GM10248 (cell line): Measurements from ENCODE around the gene PMIS2.

Experiments used
- CTCF ChIA-PET: fragments of 300-600 bp; sonication (Branson Sonifier 250); formaldehyde crosslinking; extraction: SDS; loops from one replicate; lab custom pipeline; 2021; ENCODE audit warnings: antibody characterized with exemption; lab: Yijun Ruan, JAX
- POLR2A ChIA-PET: fragments of 350-650 bp; sonication (Branson Sonifier 250); formaldehyde crosslinking; extraction: SDS; loops from one replicate; lab custom pipeline; 2020; ENCODE audit warnings: antibody characterized with exemption; lab: Yijun Ruan, JAX
- DNase-seq: peaks from one replicate; pipeline ENCODE4 v3.0.0; 2012; ENCODE audit errors: extremely low spot score
- CTCF ChIP-seq: IDR thresholded peaks from 2 replicates; pipeline ENCODE4 v1.5.1; 2012; ENCODE audit warnings: mild to moderate bottlenecking, low read depth; ENCODE audit errors: extremely low read depth, missing control alignments, control extremely low read depth

PMIS2 gene

GRCh38 chr19:35555301-35556005 is 30.5 kb upstream of the PMIS2 start:
- POLR2A ChIA-PET: no interaction called here
- TF ChIP-seq CTCF: peak; percentile 34
- DNase-seq: no peak
- CTCF ChIA-PET: interaction anchor here (1.0 to 4.7 kb wide), 5 partner anchors 7 to 99 kb away, joined by 3 to 44 read pairs (median 6); no protein-coding TSS in a partner anchor

DNA sequence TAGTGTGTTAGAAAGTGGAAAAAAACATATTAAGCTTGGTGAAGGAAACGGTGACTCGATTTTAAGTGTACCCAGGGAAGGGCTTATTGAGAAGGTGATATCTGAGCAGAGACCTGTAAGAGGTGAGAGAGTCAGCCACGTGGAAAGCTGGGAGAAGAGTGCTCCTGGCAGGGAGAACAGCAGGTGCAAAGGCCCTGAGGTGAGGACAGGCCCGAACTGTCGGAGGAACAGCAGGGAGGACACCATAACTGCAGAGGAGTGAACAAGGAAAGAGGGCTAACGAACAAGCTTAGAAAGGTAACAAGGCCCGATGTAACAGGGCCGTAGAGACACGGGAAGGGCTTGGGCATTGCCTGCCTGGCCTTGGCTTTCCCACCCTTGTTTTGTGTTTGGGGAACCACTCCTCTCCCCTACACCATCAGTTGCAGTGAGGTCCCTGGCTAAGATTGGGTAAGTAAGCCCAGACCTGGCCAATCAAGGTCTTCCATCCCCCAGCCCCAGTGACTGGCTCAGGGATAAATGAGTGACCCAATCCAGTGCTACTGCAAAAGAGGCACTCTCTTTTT is 29.9 kb upstream of the PMIS2 start:
- ChIA-PET POLR2A (no interaction called here), CTCF (interaction anchor here (0.7 to 4.7 kb wide), 6 partner anchors 8 to 61 kb away, joined by 3 to 44 read pairs (median 5); no protein-coding TSS in a partner anchor)
- no peak for DNase-seq
- no peak for TF ChIP-seq CTCF

DNA sequence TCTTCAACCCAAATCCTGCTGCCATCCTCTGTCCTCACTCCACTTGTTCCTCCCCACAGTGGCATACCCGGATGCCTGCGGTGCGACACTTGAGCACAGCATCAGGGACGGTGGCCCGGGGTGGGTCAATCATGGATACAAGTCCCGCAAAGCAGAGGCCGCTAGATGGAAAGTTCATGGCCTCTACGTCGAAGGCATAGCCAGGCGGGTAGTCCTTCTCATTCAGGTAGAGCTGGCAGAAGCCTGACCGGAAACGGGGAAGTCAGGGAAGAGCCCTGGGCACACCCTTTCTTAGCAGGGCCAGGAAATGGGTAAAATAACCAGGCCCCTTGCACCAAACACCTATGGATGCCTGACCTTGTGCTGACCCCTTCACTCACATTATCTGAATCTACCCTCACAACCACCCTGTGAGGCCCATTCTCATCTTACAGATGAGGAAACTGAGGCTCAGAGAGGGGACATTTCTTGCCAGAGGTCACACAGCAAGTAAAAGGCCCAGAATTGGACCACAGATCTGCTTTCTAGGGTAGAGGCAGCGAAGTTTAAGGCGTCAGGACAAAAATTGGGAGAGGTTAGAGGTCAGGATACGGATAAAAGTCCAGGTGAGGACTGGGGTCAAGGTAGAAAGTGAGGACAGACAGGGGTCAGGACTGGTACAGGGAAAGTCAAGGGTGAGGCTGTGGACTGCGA is 29.0 kb upstream of the PMIS2 start:
- TF ChIP-seq CTCF: no peak
- DNase-seq: no peak
- POLR2A ChIA-PET: no interaction called here
- CTCF ChIA-PET: interaction anchor here (0.7 to 4.7 kb wide), 7 partner anchors 9 to 47 kb away, joined by 3 to 44 read pairs (median 4); no protein-coding TSS in a partner anchor

DNA sequence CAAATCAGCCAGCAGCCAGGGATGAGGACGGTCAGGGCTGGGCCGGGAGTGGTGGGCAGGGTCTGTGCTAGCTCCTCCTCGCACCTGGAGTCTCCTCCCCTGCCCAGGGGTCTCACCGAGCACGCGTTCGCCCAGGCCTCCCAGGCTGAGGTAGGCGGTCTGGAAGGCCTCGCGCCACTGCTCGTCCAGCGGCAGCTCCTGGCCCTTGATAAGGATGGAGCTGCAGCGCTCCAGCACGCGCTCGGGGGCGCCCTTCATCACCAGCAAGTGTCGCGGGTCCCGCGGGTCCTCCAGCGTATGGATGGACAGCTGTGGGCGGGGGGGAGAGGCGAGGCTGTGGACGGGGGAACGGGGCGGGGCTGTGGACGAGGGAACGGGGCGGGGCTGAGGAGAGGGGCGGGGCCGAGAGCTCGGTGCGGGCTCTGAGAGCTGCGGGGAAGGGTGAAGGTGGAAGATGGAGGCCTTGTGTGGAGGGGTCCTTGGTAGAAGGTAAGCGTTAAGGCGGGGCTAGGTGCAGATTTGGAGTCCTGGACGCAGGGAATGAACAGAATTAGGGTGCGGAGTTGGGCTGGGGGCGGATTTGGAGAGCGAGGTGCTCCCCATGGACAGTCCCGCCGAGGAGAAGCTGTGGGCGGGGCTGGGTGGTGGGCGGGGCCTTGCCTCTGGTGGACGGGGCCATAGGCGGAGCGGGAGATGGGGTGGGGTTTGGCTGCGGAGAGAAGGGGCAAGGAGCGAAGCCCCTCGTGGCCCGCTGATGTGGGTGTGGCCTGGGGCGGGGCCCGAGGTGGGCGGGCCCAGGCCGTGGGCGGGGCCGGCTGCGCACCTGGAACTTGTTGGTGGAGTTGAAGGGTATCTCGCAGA is 28.2 kb upstream of the PMIS2 start:
- ChIA-PET CTCF (interaction anchor here (1.2 to 4.7 kb wide), 4 partner anchors 9 to 47 kb away, joined by 3 to 44 read pairs (median 4); no protein-coding TSS in a partner anchor), POLR2A (interaction anchor here (0.5 to 0.7 kb wide), 2 partner anchors 48 to 185 kb away, joined by 3 to 4 read pairs; no protein-coding TSS in a partner anchor)
- TF ChIP-seq CTCF: peak; percentile 3
- peak; percentile 72 for DNase-seq

DNA sequence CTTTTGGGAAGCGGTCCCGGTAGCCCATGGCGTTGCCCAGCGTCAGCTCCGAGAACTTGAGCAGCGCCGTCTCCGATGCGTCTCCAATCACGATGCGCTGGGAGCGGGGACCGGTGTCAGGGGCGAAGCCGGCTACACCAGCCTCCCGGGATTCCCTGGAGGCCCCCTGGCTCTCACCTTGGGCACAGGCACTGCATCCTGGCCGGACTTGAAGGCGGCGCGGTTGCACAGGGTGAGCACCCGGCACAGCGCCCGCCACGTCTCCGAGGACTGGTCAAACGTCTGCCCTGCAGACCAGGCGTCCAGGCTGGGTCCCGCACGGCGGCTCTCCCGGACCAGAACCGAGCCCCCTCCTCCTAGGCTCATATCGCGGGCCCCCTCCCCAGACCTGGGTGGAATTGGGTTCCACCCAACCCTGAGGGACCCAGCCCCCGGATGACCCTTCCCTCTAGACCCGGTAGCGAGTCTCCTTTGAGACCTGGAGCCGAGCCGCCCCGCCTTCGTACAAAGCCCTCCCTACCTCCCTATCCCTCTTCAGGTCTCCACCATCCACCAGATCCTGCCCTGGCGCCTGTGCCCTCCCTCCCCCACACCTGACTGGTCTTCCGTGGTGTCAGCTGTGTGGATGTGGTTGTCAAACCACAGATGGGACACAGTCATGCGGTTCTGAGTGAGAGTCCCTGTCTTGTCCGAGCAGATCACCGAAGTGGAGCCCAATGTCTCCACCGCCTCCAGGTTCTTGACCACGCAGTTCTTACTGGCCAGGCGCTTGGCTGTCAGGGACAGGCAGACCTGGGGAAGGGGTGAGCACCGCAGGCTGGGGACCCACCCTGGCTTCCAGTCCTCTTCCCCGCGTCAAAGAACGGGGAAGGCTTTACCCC is 27.3 kb upstream of the PMIS2 start:
- CTCF ChIA-PET: interaction anchor here (0.9 to 4.7 kb wide), 5 partner anchors 10 to 64 kb away, joined by 3 to 44 read pairs (median 3); no protein-coding TSS in a partner anchor
- POLR2A ChIA-PET: interaction anchor here (0.5 kb wide), 1 partner anchor 184 kb away, joined by 4 read pairs; no protein-coding TSS in a partner anchor
- no peak for DNase-seq
- TF ChIP-seq CTCF: no peak
